HG03039 (cell line): ENCODE measurements around the gene HBEGF.

Source experiments
- ATAC-seq: cut with Tn5 transposase; IDR thresholded peaks from one replicate; pipeline ENCODE4 v1.9.1; 2021; ENCODE audit warnings: mild to moderate bottlenecking, moderate library complexity; ENCODE audit not compliant: unreplicated experiment

Gene HBEGF

DNA sequence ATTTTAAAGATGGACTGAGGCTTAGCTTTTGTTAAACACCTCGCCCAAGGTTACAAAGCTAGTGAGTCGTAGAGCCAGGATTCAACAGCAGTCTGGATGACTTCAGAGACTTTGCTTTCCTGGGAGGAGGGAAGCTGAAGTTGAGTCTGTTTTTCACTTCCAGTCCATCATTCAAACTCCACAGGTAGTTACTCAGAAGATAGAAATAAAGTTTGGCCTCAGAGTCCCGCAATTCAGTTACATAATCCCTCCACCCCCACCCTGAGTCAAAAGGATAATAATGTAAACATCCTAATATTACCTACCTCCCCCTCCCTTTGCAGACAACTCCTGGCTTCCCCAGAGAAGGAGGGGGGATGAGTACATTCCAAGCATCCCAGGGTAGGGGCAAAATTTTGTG, 8.1 kb downstream of the HBEGF start:
- no peak for ATAC-seq

DNA sequence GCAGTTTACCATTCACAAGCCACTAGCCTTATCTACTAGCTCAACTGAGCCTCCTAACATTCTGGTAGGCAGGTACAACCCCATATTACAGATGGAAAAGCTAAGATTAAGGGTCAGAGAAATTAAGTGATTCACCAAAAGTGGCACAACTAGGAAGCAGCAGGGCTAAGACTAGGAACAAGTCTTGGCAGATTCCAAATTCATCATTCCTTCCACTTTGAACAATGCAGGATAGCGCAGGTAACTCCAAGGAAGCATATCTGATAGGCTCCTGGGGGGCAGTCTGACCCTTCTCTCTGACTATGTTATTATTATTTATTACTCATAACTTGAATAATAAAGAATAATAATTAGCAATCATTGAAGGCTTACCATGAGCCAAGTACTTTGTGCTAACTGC, 8.5 kb downstream of the HBEGF start:
- no peak for ATAC-seq

DNA sequence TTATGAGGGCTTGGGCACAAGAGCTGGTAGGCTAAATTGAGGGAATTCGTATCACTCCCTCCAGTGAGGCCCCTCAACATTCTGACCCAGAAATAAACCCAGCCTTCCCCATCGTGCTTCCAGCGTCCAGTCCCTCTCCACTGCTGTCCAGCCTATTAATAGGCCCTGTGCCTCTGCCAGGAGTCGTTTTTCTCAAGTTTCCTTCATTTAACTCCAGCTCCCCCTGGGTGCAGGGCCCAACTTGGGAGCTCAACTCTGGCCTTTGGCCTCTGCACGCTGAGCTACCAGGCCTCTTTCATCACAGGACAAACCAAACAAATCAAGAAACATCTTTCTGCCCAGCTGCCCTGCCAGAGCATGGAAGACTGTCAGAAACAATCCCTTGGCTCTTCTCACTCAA, 10.0 kb downstream of the HBEGF start:
- ATAC-seq, result no peak

DNA sequence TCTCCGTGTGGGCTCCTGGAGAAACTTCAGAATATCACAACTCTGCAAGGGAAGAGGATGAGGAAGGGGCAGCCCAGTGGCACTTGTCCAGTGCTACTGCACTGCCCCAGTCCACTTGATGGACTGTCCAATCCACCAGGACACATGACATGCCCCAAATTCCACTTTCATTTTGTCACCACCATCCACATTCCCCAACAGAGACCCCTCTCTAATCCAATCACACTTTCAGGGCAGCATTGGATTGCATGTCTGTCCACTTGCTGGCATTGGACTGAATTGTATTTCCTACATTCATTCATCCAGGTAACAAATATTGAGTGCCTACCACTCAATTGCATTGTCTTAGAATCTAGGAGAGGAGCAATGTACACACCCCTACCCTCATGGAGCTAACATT, 14.8 kb downstream of the HBEGF start:
- no peak for ATAC-seq

DNA sequence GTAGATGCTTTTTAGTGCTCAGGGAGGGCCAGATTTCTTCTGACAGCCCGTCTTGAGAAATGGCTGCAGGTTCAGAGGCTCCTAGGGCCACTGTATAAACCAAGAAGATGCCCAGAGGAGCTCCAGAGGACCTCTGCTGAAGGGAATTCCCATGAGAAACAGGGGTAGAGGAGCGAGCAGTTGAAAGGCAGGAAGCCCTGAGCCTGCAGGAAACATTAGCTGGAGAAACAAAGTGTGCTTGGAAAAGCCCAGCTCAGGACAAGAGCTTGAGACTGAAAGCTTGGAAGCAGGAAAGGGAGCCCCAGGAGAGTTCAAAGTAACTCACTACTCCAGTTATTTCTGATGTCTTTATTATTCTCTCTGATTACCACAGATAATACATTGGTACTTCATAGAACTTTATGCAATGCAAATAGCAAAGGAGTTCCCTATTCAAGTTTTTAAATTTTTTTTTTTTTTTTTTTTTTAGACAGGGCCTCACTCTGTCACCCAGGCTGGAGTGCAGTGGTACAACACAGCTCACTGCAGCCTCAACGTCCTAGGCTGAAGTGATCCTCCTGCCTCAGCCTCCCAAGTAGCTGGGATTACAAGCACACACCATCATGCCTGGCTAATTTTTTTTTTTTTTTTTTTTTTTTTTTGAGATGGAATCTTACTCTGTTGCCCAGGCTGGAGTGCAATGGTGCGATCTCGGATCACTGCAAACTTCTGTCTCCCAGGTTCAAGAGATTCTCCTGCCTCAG, 16.5 kb downstream of the HBEGF start:
- ATAC-seq, result no peak

DNA sequence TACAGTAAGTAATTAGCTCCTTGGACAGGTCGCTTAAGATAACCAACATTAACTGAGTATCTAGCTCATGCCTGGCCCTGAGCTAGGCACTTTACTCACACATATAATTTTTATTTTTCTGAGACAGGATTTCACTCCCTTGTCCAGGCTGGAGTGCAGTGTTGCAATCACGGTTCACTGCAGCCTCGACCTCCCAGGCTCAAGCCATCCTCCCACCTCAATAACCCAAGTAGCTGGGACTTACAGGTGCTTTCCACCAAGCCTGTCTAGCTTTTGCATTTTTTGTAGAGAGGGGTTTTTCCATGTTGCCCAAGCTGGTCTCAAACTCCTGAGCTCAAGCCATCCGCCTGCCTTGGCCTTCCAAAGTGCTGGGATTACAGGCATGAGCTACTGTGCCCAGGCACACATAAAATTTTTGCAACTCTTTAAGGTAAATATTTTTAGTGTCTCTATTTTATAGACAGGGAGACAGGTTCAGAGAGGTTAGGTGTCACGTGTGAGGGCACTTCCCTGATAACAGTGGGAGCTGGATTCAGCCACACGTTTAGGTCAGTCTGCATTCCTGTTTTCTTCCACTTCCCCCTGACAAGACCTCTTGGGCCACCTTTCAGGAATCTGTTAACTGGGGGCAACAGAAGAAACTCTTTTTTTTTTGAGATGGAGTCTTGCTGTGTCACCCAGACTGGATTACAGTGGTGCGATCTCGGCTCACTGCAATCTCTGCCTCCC, 18.2 kb downstream of the HBEGF start:
- ATAC-seq, result no peak

DNA sequence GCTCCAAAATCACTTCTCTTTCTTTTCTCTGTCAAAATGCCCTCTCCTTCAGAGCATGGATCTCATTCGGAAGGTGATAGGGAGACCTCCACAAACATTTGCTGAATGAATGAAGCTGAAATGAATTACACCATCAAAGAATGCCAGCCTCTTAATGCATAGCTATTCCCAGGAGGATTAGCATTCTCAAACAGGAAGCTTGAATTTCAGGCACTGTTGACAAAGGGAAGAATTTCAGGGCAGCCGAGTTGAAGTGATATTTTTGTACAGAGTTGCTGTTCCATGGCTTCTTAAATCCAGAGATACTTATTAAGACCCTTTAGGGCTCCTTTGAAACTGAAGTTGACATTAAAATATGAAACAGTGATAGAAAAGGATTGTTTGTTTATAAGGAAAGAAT, 18.8 kb downstream of the HBEGF start:
- no peak for ATAC-seq

DNA sequence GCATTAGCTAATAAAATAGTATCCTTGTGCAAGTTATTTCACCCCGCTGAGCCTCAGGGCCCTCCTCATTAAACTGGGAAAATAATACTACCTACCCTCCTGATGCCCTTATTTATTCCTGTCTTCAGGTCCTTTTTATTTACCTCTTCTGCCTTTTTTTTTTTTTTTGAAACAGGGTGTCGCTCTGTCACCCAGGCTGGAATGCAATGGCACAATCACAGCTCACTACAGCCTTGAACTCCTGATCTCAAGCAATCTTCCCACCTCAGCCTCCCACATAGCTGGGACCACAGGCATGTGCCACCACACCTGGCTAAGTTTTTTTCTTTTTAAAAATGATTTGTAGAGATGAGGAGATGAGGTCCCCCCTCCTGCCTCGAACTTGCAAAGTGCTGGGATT, 20.9 kb downstream of the HBEGF start:
- ATAC-seq, result no peak

DNA sequence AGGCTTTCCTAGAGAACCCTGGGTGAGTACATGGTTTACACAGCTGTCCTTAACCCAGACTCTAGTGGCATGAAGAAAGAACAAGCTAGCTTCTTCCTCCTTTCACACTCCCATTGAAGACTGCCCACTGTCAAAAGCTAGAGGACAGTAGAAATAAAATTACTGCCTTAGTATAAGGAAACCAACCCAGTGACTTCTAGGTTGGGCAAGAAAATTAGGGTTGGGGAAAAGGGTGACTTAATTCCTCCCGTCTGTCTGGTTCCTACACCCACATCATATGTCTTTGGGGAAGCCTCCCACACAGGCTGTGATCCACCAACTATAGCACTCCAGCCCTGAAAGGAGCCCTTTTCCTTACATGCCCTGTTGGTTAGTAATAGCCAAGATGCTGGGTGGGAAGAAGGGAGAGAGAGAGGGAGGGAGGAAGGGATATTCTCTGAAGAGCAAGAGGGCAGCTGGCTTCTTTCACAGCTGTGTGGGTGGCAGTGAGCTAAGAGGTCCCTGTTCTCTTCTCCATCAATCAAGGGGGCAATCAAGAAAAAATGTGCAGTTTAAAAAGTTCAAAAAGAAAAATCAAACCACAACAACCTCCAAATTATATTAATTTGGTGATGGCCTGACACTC, 21.7 kb downstream of the HBEGF start:
- ATAC-seq, result no peak

DNA sequence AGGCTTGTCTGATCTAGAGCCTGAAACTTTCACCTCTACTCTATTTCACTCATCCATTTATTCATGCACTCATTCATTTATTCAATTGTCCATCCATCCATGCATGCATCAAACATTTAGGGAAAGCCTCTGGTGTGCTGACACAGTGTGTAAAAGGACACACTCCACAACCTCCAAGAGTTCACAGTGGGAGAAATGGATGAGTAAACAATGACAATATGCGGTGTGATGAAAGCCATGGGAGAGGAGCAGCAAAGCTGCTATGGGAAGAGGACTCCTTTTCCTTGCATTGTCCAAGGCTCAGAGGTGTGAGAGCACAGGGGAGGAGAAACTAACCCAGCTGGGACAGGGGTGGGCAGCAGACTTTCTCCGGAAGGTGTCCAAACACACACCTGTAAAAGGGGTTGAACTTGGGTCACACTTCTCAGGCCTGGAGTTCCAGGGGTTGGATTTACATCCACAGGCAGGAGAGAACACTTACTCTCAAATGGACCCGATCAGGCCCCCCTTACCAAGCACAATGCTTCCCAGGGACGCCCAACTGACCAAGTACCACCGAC, 22.3 kb downstream of the HBEGF start:
- no peak for ATAC-seq

DNA sequence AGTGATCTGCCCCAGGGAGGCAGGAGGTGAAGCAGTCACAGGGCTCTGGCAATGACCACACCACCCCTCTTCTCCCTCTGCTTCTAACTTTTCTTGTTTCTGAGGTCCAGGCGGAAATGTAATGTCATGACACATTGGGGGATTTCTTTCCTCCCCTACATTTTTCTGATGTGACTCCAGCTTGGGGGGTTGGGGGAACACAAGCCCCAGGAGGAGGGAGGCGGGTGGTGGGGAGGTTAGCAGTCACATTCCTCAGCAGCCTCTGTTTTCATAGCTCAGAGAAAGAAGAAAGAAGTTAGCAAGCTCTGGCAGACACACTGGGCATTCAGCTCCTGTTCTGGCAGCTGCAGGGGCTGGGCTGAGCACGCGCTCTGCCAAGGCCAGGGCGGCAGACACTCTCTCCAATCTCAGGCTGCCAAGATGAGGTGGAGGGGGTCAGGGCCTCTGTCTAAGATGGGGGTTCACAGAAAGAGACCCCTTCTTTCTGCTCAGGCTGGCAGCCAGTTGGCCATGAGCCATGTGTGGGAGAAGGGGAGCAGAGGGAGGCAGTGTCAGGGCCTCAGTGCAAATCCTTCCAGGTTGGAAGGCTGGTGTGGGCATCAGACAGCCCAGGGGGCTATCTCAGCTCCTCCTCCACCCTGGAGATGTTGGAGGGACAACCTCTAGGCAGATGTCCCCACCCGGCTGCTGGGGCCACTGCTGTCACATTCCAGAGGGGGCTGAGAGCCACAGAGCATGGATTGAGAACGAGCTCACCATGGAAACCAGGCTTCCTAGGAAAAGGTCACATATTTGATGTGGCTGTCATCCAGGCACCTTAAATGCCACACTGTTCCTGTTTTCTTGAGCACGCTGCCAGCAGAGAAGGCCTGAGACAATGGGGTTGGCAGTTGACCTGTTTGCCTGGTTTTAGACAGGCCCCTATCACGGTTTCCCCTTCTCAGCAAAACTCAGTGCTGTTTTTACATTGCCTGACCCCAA, 23.4 kb downstream of the HBEGF start:
- no peak for ATAC-seq

DNA sequence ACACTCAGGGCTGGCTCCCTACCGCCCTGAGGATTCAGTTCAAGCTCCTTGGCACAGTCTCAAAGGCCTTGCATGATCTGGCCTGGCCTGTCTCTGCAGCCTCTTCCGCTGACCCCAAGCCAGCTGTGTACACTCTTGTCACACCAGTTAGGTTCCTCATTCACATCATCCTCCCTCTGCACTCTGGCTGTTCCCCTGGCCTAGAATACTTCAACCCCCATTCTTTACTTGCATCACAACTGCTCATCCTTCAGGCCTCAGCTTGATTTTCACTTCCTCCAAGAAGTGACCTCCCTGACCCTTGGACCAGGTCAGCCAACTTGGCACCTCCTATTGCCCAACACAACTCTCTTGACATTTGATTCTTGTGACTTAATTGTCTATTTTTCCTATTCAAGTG, 24.6 kb downstream of the HBEGF start:
- ATAC-seq, result no peak

DNA sequence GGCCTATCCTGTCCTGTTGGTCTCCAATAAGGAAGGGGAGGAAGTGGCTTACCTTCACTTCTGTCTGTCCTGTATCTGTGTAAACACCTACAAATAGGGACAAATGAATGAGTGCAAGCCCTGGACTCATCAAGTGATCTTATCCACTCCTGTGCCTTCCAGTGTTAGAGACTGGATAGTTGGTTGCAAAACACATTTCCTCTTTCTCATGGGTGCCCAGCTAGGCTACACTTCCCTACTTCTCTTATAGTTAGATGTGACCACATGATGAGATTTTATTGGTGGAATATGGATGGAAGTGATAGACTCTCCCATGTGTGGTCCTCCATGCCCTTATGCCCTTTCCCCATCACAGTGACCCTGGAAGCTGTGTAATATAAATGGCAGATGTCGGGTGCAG, 26.6 kb downstream of the HBEGF start:
- no peak for ATAC-seq

DNA sequence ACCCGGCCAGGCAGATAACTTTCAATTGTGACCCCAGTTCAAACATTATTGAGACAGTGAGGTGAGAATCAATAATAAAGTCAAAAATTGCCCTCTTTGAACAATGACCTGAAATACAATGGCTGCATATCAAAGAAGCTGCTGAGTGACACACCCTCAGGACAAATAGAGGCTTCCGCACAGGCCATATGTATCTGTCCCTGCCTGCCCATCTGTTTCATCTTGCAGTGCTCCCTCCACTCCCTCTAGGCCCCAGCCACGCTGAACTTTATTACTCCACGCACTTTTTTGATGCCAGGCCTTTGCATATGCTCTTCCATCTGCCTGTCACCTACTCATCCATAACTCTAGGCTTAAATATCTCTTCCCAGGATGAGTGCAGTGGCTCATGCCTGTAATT, 27.6 kb downstream of the HBEGF start:
- ATAC-seq, result no peak

DNA sequence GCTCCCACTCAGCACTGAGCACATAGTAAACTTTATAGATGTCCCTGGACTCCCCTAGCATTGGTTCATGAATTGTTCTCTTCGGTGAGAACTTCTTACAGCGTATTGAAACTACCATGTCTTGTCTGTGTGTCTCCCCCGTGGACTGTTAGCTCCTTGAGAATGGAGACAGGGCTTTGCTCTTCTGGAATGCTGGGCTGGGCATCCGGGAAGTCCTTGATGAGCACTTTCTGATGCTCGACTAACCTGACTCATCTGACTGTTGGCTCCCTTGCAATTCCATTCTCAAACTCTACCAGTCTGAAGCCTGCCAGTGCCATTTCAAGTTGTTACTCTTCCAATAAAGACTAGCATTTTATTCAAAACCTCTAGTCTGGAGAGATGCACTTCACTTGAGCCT, 28.5 kb downstream of the HBEGF start:
- ATAC-seq, result no peak

DNA sequence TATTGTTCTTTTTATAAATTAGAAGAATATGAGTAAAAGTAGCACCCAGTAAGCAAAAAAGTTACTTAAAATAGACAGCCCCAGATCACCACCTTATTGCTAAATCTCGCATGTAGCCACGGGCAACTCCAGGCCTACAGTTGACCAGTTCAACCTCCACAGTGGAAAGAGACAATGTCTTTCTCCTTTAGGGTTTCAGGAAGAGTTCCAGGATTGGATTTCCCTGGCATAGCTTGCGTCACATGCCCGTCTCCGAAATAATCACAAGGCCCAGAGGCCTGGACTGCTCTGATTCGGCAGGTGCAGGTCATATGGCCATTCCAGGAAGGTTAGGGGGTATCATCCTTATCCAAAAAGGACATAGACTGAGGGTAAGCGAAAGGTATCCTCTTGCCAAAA, 33.6 kb downstream of the HBEGF start:
- ATAC-seq, result no peak

DNA sequence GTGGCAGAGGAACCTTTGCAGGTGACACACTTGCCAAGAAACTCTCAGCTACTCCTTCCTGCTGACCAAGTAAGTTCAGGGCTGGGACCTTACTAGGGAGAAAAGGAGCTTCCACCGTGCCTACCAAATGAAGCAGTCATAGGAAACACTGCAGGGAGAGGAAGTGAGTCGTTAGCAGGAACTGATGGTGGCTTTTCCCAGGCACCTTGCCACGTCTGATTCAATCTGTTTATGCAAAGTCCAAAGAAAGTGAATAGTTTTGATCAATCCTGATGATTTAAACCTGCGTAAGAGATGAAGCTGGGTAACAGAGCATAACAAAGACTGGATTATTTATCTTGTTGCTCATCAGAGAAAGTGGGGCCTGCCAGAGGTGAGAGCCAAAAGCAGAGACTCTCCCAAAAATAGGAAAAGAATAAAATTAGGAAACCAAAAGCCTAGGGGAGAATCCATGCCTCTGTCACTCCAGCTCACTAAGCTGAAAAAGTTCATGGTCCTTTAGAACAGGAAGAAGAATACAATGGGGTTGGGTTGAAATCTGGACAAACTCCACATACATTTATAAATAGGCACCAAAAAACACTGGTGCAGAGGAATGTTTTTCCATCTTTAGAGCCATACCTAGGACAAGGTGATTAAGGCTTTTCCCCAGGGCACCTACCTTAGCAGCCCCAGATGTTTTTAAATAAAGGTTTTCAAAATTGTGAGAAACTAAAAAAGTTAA, 34.2 kb downstream of the HBEGF start:
- ATAC-seq, result no peak

DNA sequence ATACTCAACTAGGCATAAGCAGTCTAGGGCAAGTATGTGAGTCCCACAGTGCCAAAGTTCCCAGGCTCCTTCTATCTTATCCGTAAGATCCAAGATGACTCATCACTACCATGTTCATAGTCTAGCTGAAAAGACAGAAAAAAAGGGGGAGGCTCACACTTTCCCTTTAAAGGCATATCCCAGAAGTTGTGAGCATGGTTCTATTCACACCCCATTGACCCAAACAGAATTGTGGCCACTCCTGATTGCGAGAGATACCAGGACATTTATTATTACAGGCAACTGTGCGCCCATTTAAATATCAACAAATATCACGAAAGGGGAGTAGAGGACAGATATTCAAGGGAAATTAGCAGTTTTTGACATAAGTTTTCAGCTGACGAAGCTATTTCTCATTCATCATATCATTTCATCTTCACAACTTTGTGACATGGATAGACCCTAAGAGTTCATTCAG, 35.4 kb downstream of the HBEGF start:
- no peak for ATAC-seq

DNA sequence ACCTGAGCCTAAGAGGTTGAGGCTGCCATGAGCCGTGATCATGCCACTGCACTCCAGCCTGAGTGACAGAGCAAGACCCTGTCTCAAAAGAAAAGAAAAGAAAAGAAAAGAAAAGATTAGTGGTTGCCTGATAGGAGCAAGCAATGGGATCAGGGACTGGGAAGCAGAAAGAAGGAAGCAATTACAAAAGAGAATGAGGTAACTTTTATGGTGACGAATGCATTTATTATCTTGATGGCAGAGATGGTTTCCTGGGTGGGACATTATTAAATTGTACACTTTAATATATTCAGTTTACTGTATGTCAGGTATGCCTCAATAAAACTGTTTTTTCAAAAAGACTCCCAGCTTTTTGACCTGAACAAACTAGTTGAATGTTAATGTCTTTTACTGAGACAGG, 36.0 kb downstream of the HBEGF start:
- no peak for ATAC-seq

DNA sequence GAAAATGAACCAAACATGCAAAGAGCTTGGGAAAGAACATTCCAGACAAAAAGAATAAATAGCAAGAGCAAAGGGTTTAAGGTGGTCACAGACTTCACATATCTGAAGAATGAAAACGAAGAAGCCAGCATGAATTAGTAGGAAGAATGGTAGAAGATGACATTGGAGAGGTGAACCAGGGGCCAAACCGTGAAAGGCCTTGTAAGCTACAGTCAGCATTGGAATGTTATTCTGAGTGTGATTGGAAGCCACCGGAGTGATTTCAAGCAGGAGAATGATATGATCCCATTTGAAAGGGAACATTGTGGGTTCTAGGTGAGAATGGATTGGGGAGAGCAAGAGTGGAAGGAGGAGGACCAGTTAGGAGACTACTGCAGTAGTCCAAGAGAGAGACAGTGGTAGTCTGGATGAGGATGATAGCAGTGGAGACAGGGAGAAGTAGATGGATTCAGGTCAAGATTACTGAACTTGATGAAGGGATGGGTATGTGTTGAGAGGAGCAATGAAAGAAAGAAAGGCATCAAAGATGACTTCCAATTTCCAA, 36.6 kb downstream of the HBEGF start:
- no peak for ATAC-seq
